ENCODE measurements around the gene ZNF628. TPM values are rescaled to one million over a fixed set of nuclear protein-coding genes. Genes with fewer than 3 reads are reported as not detected.

Gene ZNF628
- total and polyA plus RNA-seq, 7 donors, result 1.4 to 15.0 (median 2.5) TPM

DNA sequence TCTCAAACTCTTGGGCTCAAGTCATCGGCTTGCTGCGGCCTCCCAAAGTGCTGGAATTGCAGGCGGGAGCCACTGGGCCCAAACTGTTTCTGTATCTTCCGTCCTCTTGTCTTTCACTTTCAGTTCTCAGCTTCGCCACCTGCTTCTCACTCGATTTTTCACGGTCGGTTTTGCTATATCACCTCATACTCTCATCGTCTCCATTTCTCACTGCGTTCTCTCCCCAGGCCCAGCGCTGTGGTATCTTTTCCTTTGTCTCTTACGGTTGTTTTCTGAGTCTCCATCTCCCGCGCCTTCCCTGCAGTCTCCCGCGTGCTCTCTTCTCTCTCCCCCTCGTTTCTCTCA, 26.7 kb downstream of the ZNF628 start:
- Histone ChIP-seq H3K4me3 (no peak overlapping the region), H3K4me1 (peaks cover 0 to 25% (median 13%) of the 10 kb centered on the region in 4 donors), H3K27me3 (no peaks in the 10 kb centered on the region), H3K27ac (peak overlapping the region in 2 of 4 donors; percentile 78 to 89), H3K36me3 (peaks cover 11 to 38% (median 19%) of the 10 kb centered on the region in 4 donors), H3K9me3 (no peaks in the 10 kb centered on the region)
- TF ChIP-seq, protein P1, sequence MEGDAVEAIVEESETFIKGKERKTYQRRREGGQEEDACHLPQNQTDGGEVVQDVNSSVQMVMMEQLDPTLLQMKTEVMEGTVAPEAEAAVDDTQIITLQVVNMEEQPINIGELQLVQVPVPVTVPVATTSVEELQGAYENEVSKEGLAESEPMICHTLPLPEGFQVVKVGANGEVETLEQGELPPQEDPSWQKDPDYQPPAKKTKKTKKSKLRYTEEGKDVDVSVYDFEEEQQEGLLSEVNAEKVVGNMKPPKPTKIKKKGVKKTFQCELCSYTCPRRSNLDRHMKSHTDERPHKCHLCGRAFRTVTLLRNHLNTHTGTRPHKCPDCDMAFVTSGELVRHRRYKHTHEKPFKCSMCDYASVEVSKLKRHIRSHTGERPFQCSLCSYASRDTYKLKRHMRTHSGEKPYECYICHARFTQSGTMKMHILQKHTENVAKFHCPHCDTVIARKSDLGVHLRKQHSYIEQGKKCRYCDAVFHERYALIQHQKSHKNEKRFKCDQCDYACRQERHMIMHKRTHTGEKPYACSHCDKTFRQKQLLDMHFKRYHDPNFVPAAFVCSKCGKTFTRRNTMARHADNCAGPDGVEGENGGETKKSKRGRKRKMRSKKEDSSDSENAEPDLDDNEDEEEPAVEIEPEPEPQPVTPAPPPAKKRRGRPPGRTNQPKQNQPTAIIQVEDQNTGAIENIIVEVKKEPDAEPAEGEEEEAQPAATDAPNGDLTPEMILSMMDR (IDR thresholded peaks at IDR 0.05), result no peak
- TF ChIP-seq POLR2A (IDR thresholded peaks at IDR 0.05) (no peak), EP300 (IDR thresholded peaks at IDR 0.05) (no peak), POLR2AphosphoS5 (IDR thresholded peaks at IDR 0.05) (no peak)
- intact Hi-C loops (cut with DNase I), result loop anchor here (5.0 to 10.0 kb wide), 2 partner anchors 98 to 361 kb away; partner anchors contain the start of gene UBE2S
- DNase-seq, result no peak
- 81 to 83% methylated on average over 17 of the region's 17 CpGs for WGBS, 2 donors

- Histone ChIP-seq H3K27me3 (no peaks in the 10 kb centered on the region), H3K27ac (peak overlapping the region; percentile 78 to 89 (median 89)), H3K4me1 (peaks cover 0 to 19% (median 10%) of the 10 kb centered on the region in 4 donors), H3K36me3 (peaks cover 11 to 34% (median 19%) of the 10 kb centered on the region in 4 donors), H3K4me3 (peak overlapping the region; percentile 34 to 54 (median 46)), H3K9me3 (no peaks in the 10 kb centered on the region)
- intact Hi-C loops (cut with DNase I), result loop anchor here (1.0 to 10.0 kb wide), 3 partner anchors 35 to 361 kb away; partner anchors contain the start of gene UBE2S
- no peak for TF ChIP-seq POLR2A (IDR thresholded peaks at IDR 0.05)
- peak in 3 of 4 donors; percentile 27 to 46 (median 37) for TF ChIP-seq POLR2AphosphoS5 (IDR thresholded peaks at IDR 0.05)
- no peak for TF ChIP-seq EP300 (IDR thresholded peaks at IDR 0.05)
- TF ChIP-seq, protein P1 (IDR thresholded peaks at IDR 0.05), result peak; percentile 98 to 99 (median 99)
- peak; percentile 97 for DNase-seq
- WGBS, 2 donors, result 12 to 25% methylated on average over 64 of the region's 64 CpGs
Measured at GRCh38 chr19:55503502-55504251, 27.3 kb downstream of the ZNF628 start.

DNA sequence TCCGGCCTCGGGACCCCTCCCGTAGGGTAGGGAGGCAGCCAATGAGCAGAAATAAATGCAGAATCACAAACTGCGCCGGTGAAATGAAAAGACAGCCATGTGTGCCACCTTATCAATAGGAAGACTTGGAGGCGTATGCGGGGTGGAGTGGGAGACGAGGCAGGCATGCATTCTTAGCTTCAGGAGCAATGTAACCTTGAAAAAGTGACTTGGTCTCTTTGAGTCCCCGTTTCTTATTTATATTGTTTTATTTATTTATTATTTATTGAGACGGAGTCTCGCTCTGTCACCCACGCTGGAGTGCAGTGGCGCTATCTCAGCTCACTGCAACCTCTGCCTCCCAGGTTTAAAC, 27.8 kb downstream of the ZNF628 start:
- TF ChIP-seq POLR2A (IDR thresholded peaks at IDR 0.05) (no peak), POLR2AphosphoS5 (IDR thresholded peaks at IDR 0.05) (no peak), EP300 (IDR thresholded peaks at IDR 0.05) (no peak)
- TF ChIP-seq, protein P1 (IDR thresholded peaks at IDR 0.05), result no peak
- Histone ChIP-seq H3K9me3 (no peaks in the 10 kb centered on the region), H3K4me1 (peaks cover 0 to 15% (median 7%) of the 10 kb centered on the region in 4 donors), H3K27ac (peak overlapping the region; percentile 78 to 89 (median 89)), H3K36me3 (peaks cover 11 to 34% (median 19%) of the 10 kb centered on the region in 4 donors), H3K27me3 (no peaks in the 10 kb centered on the region), H3K4me3 (peak overlapping the region; percentile 34 to 54 (median 46))
- no peak for DNase-seq
- 24 to 32% methylated on average over 13 of the region's 13 CpGs for WGBS, 2 donors
- intact Hi-C loops (cut with DNase I), result loop anchor here (1.0 to 10.0 kb wide), 3 partner anchors 36 to 362 kb away; partner anchors contain the start of gene UBE2S

DNA sequence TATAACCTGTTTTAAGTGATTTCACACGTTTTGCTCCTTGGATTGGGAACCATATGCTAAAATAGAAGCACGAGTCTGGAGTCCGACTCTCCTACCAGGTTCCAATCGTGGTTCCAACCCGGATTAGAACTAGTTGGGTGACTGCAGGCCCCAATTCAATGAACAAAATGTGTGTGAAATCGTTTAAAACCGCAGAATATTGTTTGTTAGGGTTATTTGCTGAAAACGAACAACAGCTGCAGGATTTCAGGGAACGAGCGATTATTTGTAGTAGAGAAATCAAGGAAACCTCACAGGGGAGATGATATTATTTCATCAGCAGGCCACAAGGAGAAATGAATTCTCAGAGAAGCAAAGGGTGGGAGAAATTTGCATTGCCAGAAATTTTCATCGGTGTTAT, 28.6 kb downstream of the ZNF628 start:
- intact Hi-C loops (cut with DNase I), result loop anchor here (1.0 to 10.0 kb wide), 3 partner anchors 37 to 363 kb away; partner anchors contain the start of gene UBE2S
- DNase-seq, result no peak
- TF ChIP-seq EP300 (IDR thresholded peaks at IDR 0.05), result no peak
- no peak for TF ChIP-seq POLR2AphosphoS5 (IDR thresholded peaks at IDR 0.05)
- no peak for TF ChIP-seq POLR2A (IDR thresholded peaks at IDR 0.05)
- TF ChIP-seq, protein P1 (IDR thresholded peaks at IDR 0.05), result no peak

More for the DNA sequence above, 28.6 kb downstream of the ZNF628 start:
- Histone ChIP-seq H3K9me3 (no peaks in the 10 kb centered on the region), H3K27ac (no peak overlapping the region), H3K36me3 (peaks cover 11 to 31% (median 17%) of the 10 kb centered on the region in 4 donors), H3K4me3 (no peak overlapping the region), H3K4me1 (peaks cover 0 to 15% (median 7%) of the 10 kb centered on the region in 4 donors), H3K27me3 (no peaks in the 10 kb centered on the region)
- 84 to 85% methylated on average over 11 of the region's 11 CpGs for WGBS, 2 donors
